Measurements from ENCODE around the gene PITPNM1. TPM values are rescaled to one million over a fixed set of nuclear protein-coding genes. Genes with fewer than 3 reads are reported as not detected.

Gene PITPNM1
- total RNA-seq, 1 donor from 2014 or later: 55.8 TPM

- Mint-ChIP-seq H3K27me3 (ENCODE audit: low read depth) (peaks cover 3% of the 10 kb centered on the region), H3K4me3 (peak overlapping the region; percentile 77), H3K9me3 (no peaks in the 10 kb centered on the region), H3K36me3 (peaks cover 10% of the 10 kb centered on the region), H3K27ac (peak overlapping the region; percentile 12), H3K4me1 (peaks cover 31% of the 10 kb centered on the region)
- no peak for TF ChIP-seq CTCF (IDR thresholded peaks at IDR 0.05; ENCODE audit: unreplicated experiment)
- DNase-seq (ENCODE audit: low spot score in 2 of 2, unreplicated experiment in 2 of 2): peak in 1 of 2 experiments; percentile 49
These were observed 886 bp downstream of the PITPNM1 start for GRCh38 chr11:67504005-67504949.

GRCh38 chr11:67503119-67504004, 1.8 kb downstream of the PITPNM1 start:
- no peak for DNase-seq (ENCODE audit: low spot score in 2 of 2, unreplicated experiment in 2 of 2)
- Mint-ChIP-seq H3K9me3 (no peaks in the 10 kb centered on the region), H3K4me3 (peak overlapping the region; percentile 57), H3K27me3 (ENCODE audit: low read depth) (peaks cover 3% of the 10 kb centered on the region), H3K27ac (no peak overlapping the region), H3K36me3 (peaks cover 10% of the 10 kb centered on the region), H3K4me1 (peaks cover 24% of the 10 kb centered on the region)
- no peak for TF ChIP-seq CTCF (IDR thresholded peaks at IDR 0.05; ENCODE audit: unreplicated experiment)

- peak overlapping the region; percentile 57 for H3K4me3 Mint-ChIP-seq
- no peaks in the 10 kb centered on the region for H3K9me3 Mint-ChIP-seq
- H3K27ac Mint-ChIP-seq: no peak overlapping the region
These were observed 2.7 kb downstream of the PITPNM1 start for GRCh38 chr11:67502328-67502979.

GRCh38 chr11:67501854-67502253, 3.3 kb downstream of the PITPNM1 start:
- H3K27ac Mint-ChIP-seq: no peak overlapping the region
- H3K27me3 Mint-ChIP-seq (ENCODE audit: low read depth): peaks cover 3% of the 10 kb centered on the region
- TF ChIP-seq CTCF (IDR thresholded peaks at IDR 0.05; ENCODE audit: unreplicated experiment): no peak
- H3K36me3 Mint-ChIP-seq: peaks cover 10% of the 10 kb centered on the region
- H3K4me1 Mint-ChIP-seq: peaks cover 19% of the 10 kb centered on the region
- no peak overlapping the region for H3K4me3 Mint-ChIP-seq
- DNase-seq (ENCODE audit: low spot score in 2 of 2, unreplicated experiment in 2 of 2): no peak
- no peaks in the 10 kb centered on the region for H3K9me3 Mint-ChIP-seq

More at GRCh38 chr11:67502328-67502979, 2.7 kb downstream of the PITPNM1 start:
- Mint-ChIP-seq H3K4me1 (peaks cover 24% of the 10 kb centered on the region), H3K36me3 (peaks cover 10% of the 10 kb centered on the region), H3K27me3 (ENCODE audit: low read depth) (peaks cover 3% of the 10 kb centered on the region)
- no peak for DNase-seq (ENCODE audit: low spot score in 2 of 2, unreplicated experiment in 2 of 2)
- TF ChIP-seq CTCF (IDR thresholded peaks at IDR 0.05; ENCODE audit: unreplicated experiment): no peak
